WTC11 (cell line): ENCODE measurements around the gene ZBTB22. TPM values are rescaled to one million over a fixed set of nuclear protein-coding genes. Genes with fewer than 3 reads are reported as not detected.

ENCODE experiments used
- ATAC-seq: fragments of 200-7000 bp; cut with Tn5 transposase; 2 replicates; pipeline ENCODE4 v1.10.0; 2021; ENCODE audit warnings: mild to moderate bottlenecking, moderate library complexity
- CTCF ChIA-PET: fragments of 300-600 bp; sonication (Branson Sonifier 250); formaldehyde crosslinking; loops from one replicate; lab custom pipeline; 2021; ENCODE audit warnings: antibody characterized with exemption; lab: Charles Lee
- POLR2A ChIA-PET: fragments of 350-600 bp; sonication (Branson Sonifier 250); formaldehyde crosslinking; loops from one replicate; lab custom pipeline; 2021; ENCODE audit warnings: antibody characterized with exemption; lab: Charles Lee
- DNase-seq: peaks from one replicate; pipeline ENCODE4 v3.0.0; 2021; ENCODE audit warnings: low spot score
- H3K27ac Mint-ChIP-seq: 2 replicates; pipeline ENCODE4 v1.8.0; 2021; ENCODE audit warnings: mixed read lengths
- H3K27me3 Mint-ChIP-seq: 2 replicates; pipeline ENCODE4 v1.8.0; 2021; ENCODE audit warnings: low read depth, mild to moderate bottlenecking, moderate library complexity, mixed read lengths
- H3K36me3 Mint-ChIP-seq: 2 replicates; pipeline ENCODE4 v1.8.0; 2021; ENCODE audit warnings: mixed read lengths
- H3K4me1 Mint-ChIP-seq: 2 replicates; pipeline ENCODE4 v1.8.0; 2022; ENCODE audit warnings: mixed read lengths
- H3K4me3 Mint-ChIP-seq: 2 replicates; pipeline ENCODE4 v1.8.0; 2021; ENCODE audit warnings: mild to moderate bottlenecking, moderate library complexity, mixed read lengths
- H3K9me3 Mint-ChIP-seq: 2 replicates; pipeline ENCODE4 v1.8.0; 2021; ENCODE audit warnings: mixed read lengths
- CDX4 ChIP-seq: fragments of 250-450 bp; sonication (Bioruptor Pico); IDR thresholded peaks from 2 replicates; pipeline ENCODE4 v1.9.0; 2021; ENCODE audit warnings: moderate library complexity, mild to moderate bottlenecking, inconsistent platforms, borderline replicate concordance
- ETV6 ChIP-seq: sonication (generic); formaldehyde crosslinking; IDR thresholded peaks from 2 replicates; pipeline ENCODE4 v1.8.1; 2022; ENCODE audit warnings: mild to moderate bottlenecking, missing genetic modification reagents
- HMGA2 ChIP-seq: fragments of 250-450 bp; sonication (Bioruptor Pico); IDR thresholded peaks from 2 replicates; pipeline ENCODE4 v1.4.0; 2021; ENCODE audit warnings: mild to moderate bottlenecking, moderate library complexity
- NFE2L1 ChIP-seq: sonication (generic); formaldehyde crosslinking; IDR thresholded peaks from 2 replicates; pipeline ENCODE4 v1.8.1; 2023; ENCODE audit warnings: missing genetic modification reagents
- NFYB ChIP-seq: sonication (generic); formaldehyde crosslinking; conservative IDR thresholded peaks from 2 replicates; pipeline ENCODE4 v1.8.0; 2022; ENCODE audit warnings: low read depth, missing genetic modification reagents
- SP1 ChIP-seq: sonication (generic); formaldehyde crosslinking; conservative IDR thresholded peaks from 2 replicates; pipeline ENCODE4 v1.8.1; 2022; ENCODE audit warnings: missing genetic modification reagents
- TP53 ChIP-seq: sonication (generic); formaldehyde crosslinking; IDR thresholded peaks from 2 replicates; pipeline ENCODE4 v1.8.1; 2023; ENCODE audit warnings: mild to moderate bottlenecking, missing genetic modification reagents
- ZNF232 ChIP-seq: sonication (generic); formaldehyde crosslinking; IDR thresholded peaks from 2 replicates; pipeline ENCODE4 v1.8.0; 2022; ENCODE audit warnings: mild to moderate bottlenecking, missing genetic modification reagents
- ZNF263 ChIP-seq: sonication (generic); formaldehyde crosslinking; IDR thresholded peaks from 2 replicates; pipeline ENCODE4 v1.8.1; 2022; ENCODE audit warnings: low read depth, mild to moderate bottlenecking, moderate library complexity, missing genetic modification reagents
- ZNF532 ChIP-seq: fragments of 250-450 bp; sonication (Bioruptor Pico); IDR thresholded peaks from 2 replicates; pipeline ENCODE4 v1.9.0; 2021; ENCODE audit warnings: mild to moderate bottlenecking, borderline replicate concordance
- total RNA-seq: library from RNA; stranded (reverse); gene quantifications from 3 replicates; pipeline ENCODE4 v1.2.3, GENCODE V29; 2021
- TF ChIP-seq, protein P1 (sequence below): sonication (generic); formaldehyde crosslinking; conservative IDR thresholded peaks from 2 replicates; pipeline ENCODE4 v1.8.1; 2023; ENCODE audit warnings: mild to moderate bottlenecking, low read depth, missing genetic modification reagents, moderate library complexity
- TF ChIP-seq, protein P2 (sequence below): sonication (generic); formaldehyde crosslinking; IDR thresholded peaks from 2 replicates; pipeline ENCODE4 v1.8.0; 2023; ENCODE audit warnings: missing genetic modification reagents
- TF ChIP-seq, protein P3 (sequence below): sonication (generic); formaldehyde crosslinking; IDR thresholded peaks from 2 replicates; pipeline ENCODE4 v1.8.0; 2022; ENCODE audit warnings: mild to moderate bottlenecking, missing genetic modification reagents
- TF ChIP-seq, protein P4 (sequence below): fragments of 250-450 bp; sonication (Bioruptor Pico); conservative IDR thresholded peaks from 2 replicates; pipeline ENCODE4 v1.9.0; 2021; ENCODE audit warnings: mild to moderate bottlenecking

ZBTB22 gene
- total RNA-seq, 1 experiment from 2014 or later, result 11.6 TPM

GRCh38 chr6:33335916-33336315 lies 18.4 kb upstream of the ZBTB22 start:
- TF ChIP-seq ZNF263 (no peak), ETV6 (no peak), CDX4 (CRISPR knock-in tag) (no peak), TP53 (CRISPR knock-in tag) (no peak), ZNF532 (CRISPR knock-in tag) (no peak), NFE2L1 (CRISPR knock-in tag) (no peak), NFYB (CRISPR knock-in tag) (no peak), ZNF232 (CRISPR knock-in tag) (no peak), SP1 (CRISPR knock-in tag) (no peak), HMGA2 (CRISPR knock-in tag) (no peak)
- TF ChIP-seq, protein P1, sequence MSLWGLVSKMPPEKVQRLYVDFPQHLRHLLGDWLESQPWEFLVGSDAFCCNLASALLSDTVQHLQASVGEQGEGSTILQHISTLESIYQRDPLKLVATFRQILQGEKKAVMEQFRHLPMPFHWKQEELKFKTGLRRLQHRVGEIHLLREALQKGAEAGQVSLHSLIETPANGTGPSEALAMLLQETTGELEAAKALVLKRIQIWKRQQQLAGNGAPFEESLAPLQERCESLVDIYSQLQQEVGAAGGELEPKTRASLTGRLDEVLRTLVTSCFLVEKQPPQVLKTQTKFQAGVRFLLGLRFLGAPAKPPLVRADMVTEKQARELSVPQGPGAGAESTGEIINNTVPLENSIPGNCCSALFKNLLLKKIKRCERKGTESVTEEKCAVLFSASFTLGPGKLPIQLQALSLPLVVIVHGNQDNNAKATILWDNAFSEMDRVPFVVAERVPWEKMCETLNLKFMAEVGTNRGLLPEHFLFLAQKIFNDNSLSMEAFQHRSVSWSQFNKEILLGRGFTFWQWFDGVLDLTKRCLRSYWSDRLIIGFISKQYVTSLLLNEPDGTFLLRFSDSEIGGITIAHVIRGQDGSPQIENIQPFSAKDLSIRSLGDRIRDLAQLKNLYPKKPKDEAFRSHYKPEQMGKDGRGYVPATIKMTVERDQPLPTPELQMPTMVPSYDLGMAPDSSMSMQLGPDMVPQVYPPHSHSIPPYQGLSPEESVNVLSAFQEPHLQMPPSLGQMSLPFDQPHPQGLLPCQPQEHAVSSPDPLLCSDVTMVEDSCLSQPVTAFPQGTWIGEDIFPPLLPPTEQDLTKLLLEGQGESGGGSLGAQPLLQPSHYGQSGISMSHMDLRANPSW (CRISPR knock-in tag), result no peak
- TF ChIP-seq, protein P2, sequence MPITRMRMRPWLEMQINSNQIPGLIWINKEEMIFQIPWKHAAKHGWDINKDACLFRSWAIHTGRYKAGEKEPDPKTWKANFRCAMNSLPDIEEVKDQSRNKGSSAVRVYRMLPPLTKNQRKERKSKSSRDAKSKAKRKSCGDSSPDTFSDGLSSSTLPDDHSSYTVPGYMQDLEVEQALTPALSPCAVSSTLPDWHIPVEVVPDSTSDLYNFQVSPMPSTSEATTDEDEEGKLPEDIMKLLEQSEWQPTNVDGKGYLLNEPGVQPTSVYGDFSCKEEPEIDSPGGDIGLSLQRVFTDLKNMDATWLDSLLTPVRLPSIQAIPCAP (CRISPR knock-in tag), result no peak
- TF ChIP-seq, protein P3, sequence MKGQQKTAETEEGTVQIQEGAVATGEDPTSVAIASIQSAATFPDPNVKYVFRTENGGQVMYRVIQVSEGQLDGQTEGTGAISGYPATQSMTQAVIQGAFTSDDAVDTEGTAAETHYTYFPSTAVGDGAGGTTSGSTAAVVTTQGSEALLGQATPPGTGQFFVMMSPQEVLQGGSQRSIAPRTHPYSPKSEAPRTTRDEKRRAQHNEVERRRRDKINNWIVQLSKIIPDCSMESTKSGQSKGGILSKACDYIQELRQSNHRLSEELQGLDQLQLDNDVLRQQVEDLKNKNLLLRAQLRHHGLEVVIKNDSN (CRISPR knock-in tag), result no peak
- TF ChIP-seq, protein P4, sequence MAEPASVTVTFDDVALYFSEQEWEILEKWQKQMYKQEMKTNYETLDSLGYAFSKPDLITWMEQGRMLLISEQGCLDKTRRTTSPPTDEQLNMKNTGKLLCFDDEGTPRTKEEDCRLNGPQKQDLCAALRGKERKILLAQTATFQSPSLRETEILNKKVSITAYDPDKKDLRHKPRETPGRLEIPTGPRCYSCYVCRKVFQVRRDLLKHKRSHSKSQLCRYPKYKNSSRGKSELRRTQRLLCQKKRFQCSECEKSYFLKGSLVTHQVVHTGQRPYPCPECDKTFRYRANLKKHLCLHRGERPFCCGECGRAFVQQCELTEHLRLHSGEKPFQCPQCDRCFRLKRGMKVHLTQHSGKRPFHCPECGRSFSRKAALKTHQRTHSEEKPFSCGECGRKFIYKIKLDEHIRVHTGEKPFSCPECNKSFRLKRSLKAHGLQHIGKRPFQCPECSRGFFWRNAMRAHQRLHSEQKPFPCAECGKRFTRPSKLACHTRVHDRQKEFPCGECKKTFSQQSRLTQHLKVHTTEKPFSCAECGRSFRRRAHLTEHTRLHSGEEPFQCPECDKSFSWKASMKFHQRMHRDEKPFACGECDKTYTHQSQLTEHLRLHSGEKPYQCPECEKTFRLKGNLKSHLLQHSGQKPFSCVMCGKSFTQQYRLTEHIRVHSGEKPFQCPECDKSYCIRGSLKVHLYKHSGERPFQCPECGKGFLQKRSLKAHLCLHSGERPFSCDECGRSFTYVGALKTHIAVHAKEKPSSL (CRISPR knock-in tag), result no peak
- POLR2A ChIA-PET, result interaction anchor here (0.6 kb wide), 1 partner anchor 199 kb away, joined by 6 read pairs; no protein-coding TSS in a partner anchor
- no peak for ATAC-seq
- CTCF ChIA-PET, result interaction anchor here (1.1 to 3.3 kb wide), 2 partner anchors 9 to 29 kb away, joined by 4 to 9 read pairs; no protein-coding TSS in a partner anchor
- H3K36me3 Mint-ChIP-seq, result no peaks in the 10 kb centered on the region
- no peaks in the 10 kb centered on the region for H3K27me3 Mint-ChIP-seq
- DNase-seq, result no peak
- no peaks in the 10 kb centered on the region for H3K9me3 Mint-ChIP-seq
- H3K4me1 Mint-ChIP-seq, result no peaks in the 10 kb centered on the region
- no peak overlapping the region for H3K27ac Mint-ChIP-seq
- H3K4me3 Mint-ChIP-seq, result no peak overlapping the region
